C4-2B (cell line): ENCODE data around the gene RASA3.

Experiments used
- H3K27ac ChIP-seq: fragments of 450-650 bp; 2 replicates; pipeline ENCODE4 v1.5.1; 2017
- ZFX ChIP-seq: fragments of 450-650 bp; IDR thresholded peaks from 2 replicates; pipeline ENCODE4 v1.6.1; 2017
- TF ChIP-seq, protein P1 (sequence below): fragments of 450-650 bp; conservative IDR thresholded peaks from 2 replicates; pipeline ENCODE4 v1.5.1; 2017; ENCODE audit warnings: mild to moderate bottlenecking

RASA3 gene

DNA sequence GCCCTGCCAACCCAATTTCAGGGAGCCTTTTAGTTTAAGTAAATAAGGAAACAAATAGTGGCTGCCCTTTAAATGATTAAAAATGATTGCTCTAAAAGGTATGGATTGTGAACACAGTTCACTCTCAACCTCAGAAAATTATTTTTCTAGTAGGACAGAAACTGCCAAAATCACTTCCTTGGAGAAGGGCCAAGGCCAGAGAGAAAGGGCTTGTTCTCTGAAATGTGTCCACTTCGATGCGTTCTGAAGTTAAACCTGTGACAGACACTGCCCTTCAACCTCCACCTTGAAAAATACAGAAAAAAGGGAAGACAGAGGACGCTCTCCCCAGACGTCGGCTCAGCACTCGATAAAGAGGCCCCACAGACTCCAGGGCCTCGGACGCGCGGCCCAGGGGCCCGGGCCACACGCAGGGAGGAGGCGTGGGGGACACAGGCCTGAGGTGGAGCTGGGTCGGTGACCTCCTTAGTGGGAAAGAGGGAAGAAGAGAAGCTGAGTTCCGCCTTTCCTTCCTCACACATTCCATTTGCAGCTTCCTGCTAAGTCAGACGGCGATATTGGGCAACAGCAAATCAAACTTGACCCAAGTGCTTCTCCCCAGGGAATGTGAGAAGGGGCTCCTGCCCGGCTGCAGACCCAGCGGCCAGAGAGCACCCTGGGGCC, 63.6 kb downstream of the RASA3 start:
- no peak for TF ChIP-seq ZFX
- TF ChIP-seq, protein P1, sequence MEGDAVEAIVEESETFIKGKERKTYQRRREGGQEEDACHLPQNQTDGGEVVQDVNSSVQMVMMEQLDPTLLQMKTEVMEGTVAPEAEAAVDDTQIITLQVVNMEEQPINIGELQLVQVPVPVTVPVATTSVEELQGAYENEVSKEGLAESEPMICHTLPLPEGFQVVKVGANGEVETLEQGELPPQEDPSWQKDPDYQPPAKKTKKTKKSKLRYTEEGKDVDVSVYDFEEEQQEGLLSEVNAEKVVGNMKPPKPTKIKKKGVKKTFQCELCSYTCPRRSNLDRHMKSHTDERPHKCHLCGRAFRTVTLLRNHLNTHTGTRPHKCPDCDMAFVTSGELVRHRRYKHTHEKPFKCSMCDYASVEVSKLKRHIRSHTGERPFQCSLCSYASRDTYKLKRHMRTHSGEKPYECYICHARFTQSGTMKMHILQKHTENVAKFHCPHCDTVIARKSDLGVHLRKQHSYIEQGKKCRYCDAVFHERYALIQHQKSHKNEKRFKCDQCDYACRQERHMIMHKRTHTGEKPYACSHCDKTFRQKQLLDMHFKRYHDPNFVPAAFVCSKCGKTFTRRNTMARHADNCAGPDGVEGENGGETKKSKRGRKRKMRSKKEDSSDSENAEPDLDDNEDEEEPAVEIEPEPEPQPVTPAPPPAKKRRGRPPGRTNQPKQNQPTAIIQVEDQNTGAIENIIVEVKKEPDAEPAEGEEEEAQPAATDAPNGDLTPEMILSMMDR: no peak
- H3K27ac ChIP-seq: no peak overlapping the region

DNA sequence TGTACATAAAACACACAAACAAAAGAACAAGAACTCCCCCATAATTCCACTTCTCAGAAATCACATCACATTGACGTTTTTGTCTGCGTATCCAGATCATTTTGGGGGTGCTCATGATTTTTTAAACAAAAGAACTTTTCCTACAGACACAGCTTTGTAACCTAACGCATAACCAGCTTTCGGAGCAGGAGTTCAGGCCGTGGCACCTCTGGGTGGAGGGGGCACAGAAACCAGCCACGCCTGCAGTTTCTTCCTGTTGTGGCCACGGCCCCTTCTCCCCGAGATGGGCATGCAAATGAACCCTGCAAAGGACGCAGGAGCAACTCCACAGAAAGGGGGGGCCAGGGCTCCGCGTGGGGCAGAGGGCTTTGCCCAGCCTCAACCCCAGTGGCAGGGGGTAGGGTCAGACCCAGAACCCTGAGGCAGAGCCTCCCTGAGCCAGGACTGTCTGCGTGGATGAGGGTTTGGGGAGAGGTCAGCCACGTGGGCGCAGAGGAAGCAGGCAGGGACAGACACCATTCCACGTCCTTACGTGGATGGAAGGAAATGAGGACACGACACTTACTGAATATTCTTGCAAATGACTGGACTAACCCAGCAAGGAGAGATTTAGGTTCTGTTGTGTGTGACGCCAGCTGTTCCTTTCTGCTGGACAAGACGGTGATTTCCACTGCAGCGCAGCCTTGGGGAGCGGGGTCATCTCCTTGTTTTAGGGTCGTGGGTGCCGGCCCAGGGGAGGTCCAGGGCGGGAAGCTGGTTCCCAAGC, 64.4 kb downstream of the RASA3 start:
- H3K27ac ChIP-seq: no peak overlapping the region

DNA sequence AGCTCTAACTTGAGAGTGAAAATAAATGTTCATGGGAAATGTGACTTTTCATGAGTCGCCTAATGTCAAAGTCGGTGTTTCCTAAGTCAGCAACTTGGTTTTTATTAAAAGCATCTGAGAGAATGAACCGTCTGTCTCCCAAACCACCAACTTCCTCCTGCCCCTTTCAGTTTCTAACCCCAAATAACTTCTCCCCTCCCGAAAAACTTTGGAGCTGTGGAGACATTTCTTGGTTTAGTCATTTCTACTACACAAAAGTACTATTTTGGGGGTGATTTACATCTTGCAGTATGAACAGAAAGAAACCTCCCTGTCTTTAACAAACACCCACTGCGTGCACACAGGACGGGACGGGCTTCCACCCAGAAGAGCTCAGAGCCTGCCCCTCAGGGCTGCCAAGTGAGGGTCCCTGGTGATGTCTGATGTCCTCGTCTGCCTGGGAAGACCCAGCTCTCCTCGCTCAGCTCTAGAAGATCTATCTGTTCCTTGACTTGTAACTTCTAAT, 65.0 kb downstream of the RASA3 start:
- H3K27ac ChIP-seq: no peak overlapping the region

More for the DNA sequence above, 64.4 kb downstream of the RASA3 start:
- TF ChIP-seq, protein P1: no peak
- no peak for TF ChIP-seq ZFX

DNA sequence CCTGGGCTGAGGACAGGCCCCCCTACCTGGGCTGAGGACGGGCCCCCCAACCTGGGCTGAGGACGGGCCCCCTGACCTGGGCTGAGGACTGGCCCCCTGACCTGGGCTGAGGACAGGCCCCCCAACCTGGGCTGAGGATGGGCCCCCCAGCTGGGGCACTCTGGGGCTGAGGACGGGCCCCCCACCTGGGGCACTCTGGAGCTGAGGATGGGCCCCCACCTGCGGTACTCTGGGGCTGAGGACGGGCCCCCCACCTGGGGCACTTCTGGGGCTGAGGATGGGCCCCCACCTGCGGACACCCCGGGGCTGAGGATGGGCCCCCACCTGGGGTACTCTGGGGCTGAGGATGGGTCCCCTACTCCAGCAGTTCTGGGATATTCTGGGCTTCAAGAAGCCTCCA, 65.5 kb downstream of the RASA3 start:
- H3K27ac ChIP-seq: no peak overlapping the region
- TF ChIP-seq, protein P1: no peak
- TF ChIP-seq ZFX: no peak

More for the DNA sequence above, 65.0 kb downstream of the RASA3 start:
- TF ChIP-seq ZFX: no peak
- TF ChIP-seq, protein P1: no peak

DNA sequence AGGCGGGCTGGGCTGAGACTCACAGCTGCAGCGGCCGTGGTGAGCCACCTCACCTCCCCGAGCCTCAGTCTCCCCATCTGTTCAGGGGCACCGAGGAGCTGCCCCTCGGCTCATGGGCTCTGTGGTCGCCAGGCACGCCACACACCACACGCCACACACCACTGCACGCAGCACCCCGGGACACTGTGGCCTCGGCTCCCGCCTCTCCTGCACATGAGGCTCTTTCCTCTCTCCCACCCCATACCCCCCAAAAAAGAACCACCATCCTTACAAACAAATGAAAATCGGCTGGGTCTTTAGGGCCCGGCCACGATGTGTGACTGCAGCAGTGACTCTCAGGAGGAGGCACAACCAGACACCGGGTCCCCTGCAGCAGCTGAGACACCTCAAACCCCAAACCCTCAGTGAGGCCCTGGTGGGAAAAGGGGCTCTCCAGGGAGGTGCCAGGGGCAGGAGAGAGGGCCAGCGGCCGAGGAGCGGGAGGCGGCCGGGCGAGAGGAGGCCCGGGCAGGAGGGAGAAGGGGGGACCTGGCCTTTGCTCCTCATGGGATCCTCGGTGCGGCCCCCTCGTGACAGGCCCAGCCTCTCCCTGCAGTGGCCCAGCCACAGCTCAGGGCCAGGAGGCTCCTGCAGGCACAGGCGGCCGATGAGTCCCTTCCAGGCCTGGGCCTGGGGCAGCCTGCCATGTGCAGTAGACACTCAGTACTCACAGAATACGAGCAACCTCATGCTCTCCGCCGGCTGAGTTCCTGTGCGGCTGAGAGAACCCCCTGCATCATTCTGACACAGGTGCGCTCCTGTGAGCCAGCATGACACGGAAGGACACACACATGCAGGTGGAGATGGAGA, 66.3 kb downstream of the RASA3 start:
- H3K27ac ChIP-seq: peak overlapping the region; percentile 85
- TF ChIP-seq, protein P1: no peak
- TF ChIP-seq ZFX: no peak

DNA sequence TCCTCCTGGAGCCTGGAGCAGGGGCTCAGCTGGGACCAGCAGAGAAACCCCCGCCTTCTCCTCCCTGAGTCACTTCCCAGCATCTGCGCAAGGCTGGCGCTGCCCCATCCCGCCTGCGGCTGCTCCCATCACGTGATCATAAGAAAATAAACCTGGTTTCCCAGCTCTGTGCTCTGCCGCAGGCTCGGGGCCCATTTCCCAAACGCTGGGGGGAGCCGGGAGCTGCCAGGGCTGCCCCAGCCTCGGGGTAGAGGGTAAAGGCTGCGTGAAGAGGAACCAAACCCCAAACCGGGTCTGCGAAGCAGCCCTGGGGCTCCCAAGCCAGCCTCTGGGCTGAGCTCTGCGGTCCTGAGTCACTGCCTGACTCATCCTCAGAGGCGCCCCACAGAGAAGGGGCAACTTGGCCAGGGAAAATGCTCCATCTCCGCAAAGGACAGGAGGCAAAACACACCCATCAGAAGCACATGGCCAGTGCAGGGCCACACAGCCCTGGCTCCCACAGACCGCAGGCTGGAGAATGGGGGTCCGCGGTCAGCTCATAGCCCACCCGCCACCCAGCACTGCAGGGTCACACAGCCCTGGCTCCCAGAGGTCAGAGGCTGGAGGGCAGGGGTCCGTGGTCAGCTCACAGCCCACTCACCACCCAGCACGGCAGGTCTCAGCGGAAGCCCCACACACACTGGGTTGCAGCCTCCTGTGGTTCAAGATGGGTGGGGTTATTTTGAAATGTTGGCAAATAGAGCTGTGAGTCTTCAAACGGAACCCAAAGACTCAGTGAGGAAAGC, 67.1 kb downstream of the RASA3 start:
- H3K27ac ChIP-seq: peak overlapping the region; percentile 85
- no peak for TF ChIP-seq ZFX
- TF ChIP-seq, protein P1: no peak
